ENCODE measurements around the gene ELMOD2.
A peak's percentile ranks its signal among the peaks of the same experiment; 100 is the strongest.
"Not testable (repeated sequence)": the region's sequence is repeated elsewhere in the genome, so short reads cannot be mapped to it uniquely, and the experiment has no call there.

Gene ELMOD2, protein sequence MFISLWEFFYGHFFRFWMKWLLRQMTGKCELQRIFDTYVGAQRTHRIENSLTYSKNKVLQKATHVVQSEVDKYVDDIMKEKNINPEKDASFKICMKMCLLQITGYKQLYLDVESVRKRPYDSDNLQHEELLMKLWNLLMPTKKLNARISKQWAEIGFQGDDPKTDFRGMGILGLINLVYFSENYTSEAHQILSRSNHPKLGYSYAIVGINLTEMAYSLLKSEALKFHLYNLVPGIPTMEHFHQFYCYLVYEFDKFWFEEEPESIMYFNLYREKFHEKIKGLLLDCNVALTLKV

GRCh38 chr4:140523857-140524742 lies at the start of gene ELMOD2:
Gene ELMOD2, plus strand, starts transcription at chr4:140524168. Its CDS starts 1,261 bp downstream, at chr4:140525429.
- DNase-seq: peak; percentile 98
- in situ Hi-C loops (cut with MboI; ENCODE audit: low pct_unique_long_range_greater_than_20kb, low sequenced_read_pairs): no loop called here

DNA sequence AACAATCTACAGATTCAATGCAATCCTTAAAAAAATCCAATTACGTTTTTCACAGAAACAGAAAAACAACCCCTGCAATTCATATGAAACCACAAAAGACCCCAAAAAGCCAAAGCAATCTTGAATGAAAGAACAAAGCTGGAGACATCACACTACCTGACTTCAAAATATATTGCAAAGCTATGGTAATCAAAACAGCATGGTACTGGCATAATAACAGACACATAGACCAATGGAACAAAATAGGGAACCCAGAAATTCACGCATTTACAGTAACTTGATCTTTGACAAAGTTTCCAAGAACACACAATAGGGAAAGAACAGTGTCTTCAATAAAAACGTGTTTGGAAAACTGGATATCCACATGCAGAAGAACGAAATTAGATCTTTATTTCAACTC lies 40.5 kb upstream of the ELMOD2 start:
- no peak for DNase-seq
- in situ Hi-C loops (cut with MboI; ENCODE audit: low pct_unique_long_range_greater_than_20kb, low sequenced_read_pairs): no loop called here

GRCh38 chr4:140485939-140486338 lies 38.0 kb upstream of the ELMOD2 start:
- in situ Hi-C loops (cut with MboI; ENCODE audit: low pct_unique_long_range_greater_than_20kb, low sequenced_read_pairs): no loop called here
- no peak for DNase-seq

DNA sequence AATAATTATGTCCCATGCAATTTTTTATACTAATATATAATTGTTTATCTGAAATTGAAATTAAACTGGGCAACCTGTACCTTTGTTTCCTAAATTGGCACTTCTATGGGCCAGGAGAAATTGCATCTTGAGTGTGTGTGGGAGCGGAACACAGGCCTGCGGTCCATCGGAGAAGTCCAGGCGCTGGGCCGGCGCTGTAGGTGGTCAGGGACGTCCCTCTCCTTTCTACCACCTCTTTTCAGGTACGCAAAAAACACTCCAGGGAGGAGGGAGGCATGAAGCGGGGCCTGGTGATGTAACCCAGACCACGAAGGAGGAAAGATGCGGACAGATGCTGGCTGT lies 26.6 kb upstream of the ELMOD2 start:
- in situ Hi-C loops (cut with MboI; ENCODE audit: low pct_unique_long_range_greater_than_20kb, low sequenced_read_pairs): no loop called here
- no peak for DNase-seq

GRCh38 chr4:140497747-140498636 lies 26.0 kb upstream of the ELMOD2 start, which contains the start of gene MGAT4D:
Gene MGAT4D, minus strand, starts transcription at chr4:140498293. Its CDS starts 71 bp downstream, at chr4:140498222.
- DNase-seq: peak; percentile 7
- in situ Hi-C loops (cut with MboI; ENCODE audit: low pct_unique_long_range_greater_than_20kb, low sequenced_read_pairs): no loop called here

GRCh38 chr4:140499391-140499790 lies 24.6 kb upstream of the ELMOD2 start:
- no peak for DNase-seq
- in situ Hi-C loops (cut with MboI; ENCODE audit: low pct_unique_long_range_greater_than_20kb, low sequenced_read_pairs): no loop called here

DNA sequence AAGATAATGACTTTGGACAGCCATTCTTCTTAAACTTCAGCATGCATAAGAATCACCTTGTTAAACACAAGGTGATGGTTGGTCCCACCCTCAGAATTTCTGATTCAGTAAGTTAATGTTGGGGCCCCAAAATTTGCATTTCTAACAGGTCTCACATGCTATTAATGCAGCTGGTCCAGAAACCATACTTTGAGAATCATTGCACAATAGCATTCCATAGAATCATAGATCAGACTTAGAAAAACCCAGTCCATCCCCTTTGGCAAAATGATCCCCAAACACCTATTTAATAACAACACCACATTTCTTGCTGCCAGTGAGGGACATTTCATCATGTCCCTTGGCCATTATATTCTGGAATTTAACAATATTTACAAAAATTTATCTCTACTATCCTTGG lies 19.7 kb upstream of the ELMOD2 start:
- in situ Hi-C loops (cut with MboI; ENCODE audit: low pct_unique_long_range_greater_than_20kb, low sequenced_read_pairs): no loop called here
- DNase-seq: no peak

DNA sequence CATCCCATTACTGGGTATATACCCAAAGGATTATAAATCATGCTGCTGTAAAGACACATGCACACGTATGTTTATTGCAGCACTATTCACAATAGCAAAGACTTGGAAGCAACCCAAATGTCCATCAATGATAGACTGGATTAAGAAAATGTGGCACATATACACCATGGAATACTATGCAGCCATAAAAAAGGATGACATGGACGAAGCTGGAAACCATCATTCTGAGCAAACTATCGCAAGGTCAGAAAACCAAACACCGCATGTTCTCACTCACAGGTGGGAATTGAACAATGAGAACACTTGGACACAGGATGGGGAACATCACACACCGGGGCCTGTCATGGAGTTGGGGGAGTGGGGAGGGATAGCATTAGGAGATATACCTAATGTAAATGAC lies 10.2 kb upstream of the ELMOD2 start:
- DNase-seq; in situ Hi-C loops (cut with MboI; ENCODE audit: low pct_unique_long_range_greater_than_20kb, low sequenced_read_pairs): not testable (repeated sequence)

DNA sequence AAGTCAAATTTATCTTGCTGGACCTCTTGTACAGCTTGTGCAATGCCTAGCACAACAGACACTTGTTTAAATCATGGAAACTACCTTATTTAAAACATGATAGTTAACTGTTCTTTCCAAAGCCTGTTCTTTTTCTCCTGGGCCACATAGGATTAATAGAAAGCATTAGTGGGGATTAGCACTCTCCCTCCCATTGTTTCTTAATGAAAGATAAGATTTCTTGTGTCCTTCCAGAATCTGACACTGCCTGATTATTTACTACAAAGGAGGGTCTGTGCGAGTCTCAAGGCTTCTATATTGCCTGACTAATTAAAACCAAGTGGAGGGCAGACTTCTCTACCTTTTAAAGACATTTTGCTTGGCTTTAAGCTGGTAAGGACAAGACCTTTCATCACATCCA lies 8.5 kb upstream of the ELMOD2 start:
- DNase-seq: no peak
- in situ Hi-C loops (cut with MboI; ENCODE audit: low pct_unique_long_range_greater_than_20kb, low sequenced_read_pairs): no loop called here

DNA sequence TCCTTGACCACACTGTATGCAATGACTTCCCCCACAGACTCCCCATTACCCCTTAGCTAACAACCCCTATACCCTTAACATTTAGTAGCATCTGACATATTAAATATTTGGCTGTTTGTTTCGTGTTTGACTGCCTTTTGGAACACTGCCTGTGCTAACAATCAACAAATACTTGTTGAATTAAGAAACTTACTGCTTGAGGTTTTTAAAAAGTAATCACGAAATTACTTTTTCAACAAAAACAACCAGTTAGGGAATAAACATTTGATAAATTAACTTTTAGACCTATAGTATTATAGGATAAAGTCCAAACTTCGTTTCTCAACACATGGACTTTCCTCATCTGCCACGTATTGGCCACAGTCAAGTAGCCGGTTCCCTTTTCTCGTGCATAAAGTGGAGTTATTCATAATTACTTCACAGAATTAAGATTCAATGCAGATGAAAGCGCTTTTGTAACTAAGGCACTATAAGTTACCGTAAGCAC lies 555 bp upstream of the ELMOD2 start:
- in situ Hi-C loops (cut with MboI; ENCODE audit: low pct_unique_long_range_greater_than_20kb, low sequenced_read_pairs): no loop called here
- DNase-seq: no peak

GRCh38 chr4:140529434-140529833 lies 5.5 kb downstream of the ELMOD2 start:
- in situ Hi-C loops (cut with MboI; ENCODE audit: low pct_unique_long_range_greater_than_20kb, low sequenced_read_pairs): no loop called here
- peak; percentile 30 for DNase-seq

DNA sequence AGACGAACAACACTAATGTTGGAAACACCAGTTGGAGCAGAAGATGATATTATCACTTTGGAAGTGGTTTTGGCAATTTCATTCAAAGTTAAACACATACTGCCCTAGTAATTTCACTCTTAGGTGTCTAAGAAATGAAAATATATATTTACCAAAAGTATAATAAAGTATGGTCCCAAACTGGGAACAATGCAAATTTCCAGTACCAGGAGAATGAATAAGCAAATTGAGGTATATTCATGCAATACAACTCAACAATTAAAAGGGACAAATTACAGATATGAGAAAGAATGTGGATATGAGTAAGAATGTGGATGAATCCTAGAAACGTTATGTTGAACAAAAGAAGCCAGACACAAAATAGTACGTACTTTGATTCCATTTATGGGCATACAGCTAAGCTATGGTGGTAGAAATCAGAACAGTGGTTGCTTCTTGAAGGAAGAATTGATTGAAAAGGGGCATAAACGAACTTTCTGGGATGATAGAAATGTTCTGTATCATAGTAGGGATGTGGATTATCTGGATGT lies 10.0 kb downstream of the ELMOD2 start:
- no peak for DNase-seq
- in situ Hi-C loops (cut with MboI; ENCODE audit: low pct_unique_long_range_greater_than_20kb, low sequenced_read_pairs): no loop called here

GRCh38 chr4:140556372-140557085 lies 32.6 kb downstream of the ELMOD2 start:
- DNase-seq: no peak
- in situ Hi-C loops (cut with MboI; ENCODE audit: low pct_unique_long_range_greater_than_20kb, low sequenced_read_pairs): no loop called here

DNA sequence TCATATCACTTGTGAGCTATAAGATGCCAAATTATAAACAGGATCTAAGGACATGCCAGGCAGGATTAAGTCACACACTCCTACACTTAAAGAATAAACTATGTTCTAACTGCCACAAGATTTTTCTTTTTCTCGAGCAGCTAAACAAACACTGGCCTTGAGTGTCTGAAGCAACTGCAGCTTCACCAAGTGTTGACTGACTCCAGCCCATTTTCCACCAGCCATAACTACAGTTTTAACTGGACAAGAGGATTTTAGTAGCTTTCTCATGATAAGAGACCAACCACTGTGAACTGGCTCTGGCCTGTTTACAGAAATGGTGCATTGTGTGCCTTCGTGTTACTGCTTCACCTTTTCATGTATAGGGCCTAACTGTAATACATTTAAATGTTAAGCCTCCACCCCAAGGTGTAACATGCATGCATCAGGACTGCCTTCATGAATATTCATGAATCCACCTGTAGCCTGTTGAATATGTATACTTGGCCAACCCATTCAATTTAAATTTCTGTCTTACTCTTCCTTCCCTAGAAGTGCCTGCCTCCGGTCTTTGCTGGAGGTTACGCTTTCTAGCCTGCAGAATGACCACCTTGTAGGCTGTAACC lies 34.0 kb downstream of the ELMOD2 start:
- DNase-seq: no peak

GRCh38 chr4:140559696-140560095 lies 35.7 kb downstream of the ELMOD2 start:
- no peak for DNase-seq
- in situ Hi-C loops (cut with MboI; ENCODE audit: low pct_unique_long_range_greater_than_20kb, low sequenced_read_pairs): no loop called here

More for the DNA sequence above, 34.0 kb downstream of the ELMOD2 start:
- in situ Hi-C loops (cut with MboI; ENCODE audit: low pct_unique_long_range_greater_than_20kb, low sequenced_read_pairs): no loop called here

- in situ Hi-C loops (cut with MboI; ENCODE audit: low pct_unique_long_range_greater_than_20kb, low sequenced_read_pairs): no loop called here
- DNase-seq: peak; percentile 25
Measured at GRCh38 chr4:140568507-140569306, 44.7 kb downstream of the ELMOD2 start, which contains the start of gene UCP1. Gene UCP1, minus strand, starts transcription at chr4:140568961. Its CDS starts 232 bp downstream, at chr4:140568729.

DNA sequence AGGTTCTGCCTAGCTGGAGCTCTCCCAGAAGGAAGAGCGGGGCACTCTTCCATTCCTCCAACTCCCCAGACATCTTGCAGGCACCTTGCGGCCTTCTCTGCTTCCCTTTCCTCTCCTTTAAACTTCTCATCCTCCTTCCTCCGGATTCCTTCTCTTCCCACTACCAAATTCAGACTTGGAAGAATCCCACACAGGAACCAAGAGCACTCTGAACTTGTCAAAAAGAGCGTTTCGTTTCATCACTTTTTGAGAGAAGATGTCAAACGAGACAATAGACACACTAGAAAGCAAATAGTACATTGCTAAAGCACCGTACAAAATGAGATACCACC lies 45.3 kb downstream of the ELMOD2 start:
- in situ Hi-C loops (cut with MboI; ENCODE audit: low pct_unique_long_range_greater_than_20kb, low sequenced_read_pairs): no loop called here
- no peak for DNase-seq

Measured in KBM-7 (cell line).